A673 (cell line): Measurements from ENCODE around the gene FOXJ3. TPM values are rescaled to one million over a fixed set of nuclear protein-coding genes. Genes with fewer than 3 reads are reported as not detected.
"Not testable (repeated sequence)": the region's sequence is repeated elsewhere in the genome, so short reads cannot be mapped to it uniquely, and the experiment has no call there.

ENCODE experiments used
- BruUV-seq: library from RNA; stranded (reverse); fragments of 400-500 nt; replicated peaks from 2 replicates; lab custom pipeline; 2021; lab: Mats Ljungman, UMichigan
- CTCF ChIA-PET: fragments of 300-600 bp; sonication (Branson Sonifier 250); formaldehyde crosslinking; loops from one replicate; lab custom pipeline; 2022; ENCODE audit warnings: antibody characterized with exemption; lab: Charles Lee
- POLR2A ChIA-PET: fragments of 300-600 bp; sonication (Branson Sonifier 250); formaldehyde crosslinking; loops from one replicate; lab custom pipeline; 2022; ENCODE audit warnings: antibody characterized with exemption; ENCODE audit not compliant: low non-redundant PET; lab: Charles Lee
- DNase-seq: peaks from one replicate; pipeline ENCODE4 v3.0.0-alpha.2; 2015; ENCODE audit warnings: low spot score
- H3K27ac ChIP-seq: fragments of 200-600 bp; sonication (generic); 2 replicates; pipeline ENCODE4 v1.5.1; 2016; ENCODE audit warnings: mixed run types, low read depth, mild to moderate bottlenecking, mixed read lengths, antibody characterized with exemption, low read length; ENCODE audit not compliant: poor library complexity, severe bottlenecking
- H3K27me3 ChIP-seq: fragments of 200-600 bp; sonication (generic); replicated peaks from 2 replicates; pipeline ENCODE4 v1.6.1; 2017; ENCODE audit warnings: mixed run types, low read depth, mild to moderate bottlenecking, mixed read lengths, antibody characterized with exemption, low read length; ENCODE audit not compliant: insufficient read depth, poor library complexity
- H3K36me3 ChIP-seq: fragments of 200-600 bp; sonication (generic); 2 replicates; pipeline ENCODE4 v1.6.1; 2016; ENCODE audit warnings: mixed run types, mild to moderate bottlenecking, mixed read lengths, antibody characterized with exemption, low read length; ENCODE audit not compliant: insufficient read depth, poor library complexity, severe bottlenecking
- H3K4me1 ChIP-seq: fragments of 200-600 bp; sonication (generic); 2 replicates; pipeline ENCODE4 v1.6.1; 2017; ENCODE audit warnings: mixed run types, mild to moderate bottlenecking, mixed read lengths, antibody characterized with exemption, low read length; ENCODE audit not compliant: insufficient read depth, poor library complexity, severe bottlenecking
- H3K4me3 ChIP-seq: fragments of 200-600 bp; sonication (generic); 2 replicates; pipeline ENCODE4 v1.5.1; 2016; ENCODE audit warnings: low read depth, mixed run types, mild to moderate bottlenecking, mixed read lengths, low read length; ENCODE audit not compliant: poor library complexity, severe bottlenecking
- H3K9me3 ChIP-seq: fragments of 200-600 bp; sonication (generic); 2 replicates; pipeline ENCODE4 v1.6.1; 2016; ENCODE audit warnings: mixed run types, low read depth, mild to moderate bottlenecking, mixed read lengths, antibody characterized with exemption, low read length; ENCODE audit not compliant: poor library complexity, severe bottlenecking
- EZH2 ChIP-seq: fragments of 200-600 bp; sonication (generic); IDR thresholded peaks from 2 replicates; pipeline ENCODE4 v1.6.1; 2017; ENCODE audit warnings: borderline replicate concordance, low read depth, mild to moderate bottlenecking, mixed read lengths, antibody characterized with exemption, low read length; ENCODE audit not compliant: poor library complexity, severe bottlenecking
- intact Hi-C: fragments of 100-400 bp; cut with micrococcal nuclease; formaldehyde crosslinking; loops from one replicate; pipeline ENCODE4 v1.10.0; 2022; ENCODE audit not compliant: unreplicated experiment
- total RNA-seq: library from RNA; stranded (reverse); gene quantifications from 2 replicates; pipeline ENCODE4 v1.2.3, GENCODE V29; 2021
- TF ChIP-seq, protein P1 (sequence below): fragments of 300-800, 200-600 bp; sonication (generic); conservative IDR thresholded peaks from 2 replicates; pipeline ENCODE4 v1.5.1; 2017; ENCODE audit warnings: low read depth, mild to moderate bottlenecking, antibody characterized with exemption, low read length, moderate library complexity, mixed read lengths

The FOXJ3 gene
- total RNA-seq, 1 experiment from 2014 or later: 57.9 TPM

GRCh38 chr1:42209526-42210251 lies 125.3 kb downstream of the FOXJ3 start:
- no peak overlapping the region for H3K27ac ChIP-seq
- no peak for TF ChIP-seq EZH2
- TF ChIP-seq, protein P1, sequence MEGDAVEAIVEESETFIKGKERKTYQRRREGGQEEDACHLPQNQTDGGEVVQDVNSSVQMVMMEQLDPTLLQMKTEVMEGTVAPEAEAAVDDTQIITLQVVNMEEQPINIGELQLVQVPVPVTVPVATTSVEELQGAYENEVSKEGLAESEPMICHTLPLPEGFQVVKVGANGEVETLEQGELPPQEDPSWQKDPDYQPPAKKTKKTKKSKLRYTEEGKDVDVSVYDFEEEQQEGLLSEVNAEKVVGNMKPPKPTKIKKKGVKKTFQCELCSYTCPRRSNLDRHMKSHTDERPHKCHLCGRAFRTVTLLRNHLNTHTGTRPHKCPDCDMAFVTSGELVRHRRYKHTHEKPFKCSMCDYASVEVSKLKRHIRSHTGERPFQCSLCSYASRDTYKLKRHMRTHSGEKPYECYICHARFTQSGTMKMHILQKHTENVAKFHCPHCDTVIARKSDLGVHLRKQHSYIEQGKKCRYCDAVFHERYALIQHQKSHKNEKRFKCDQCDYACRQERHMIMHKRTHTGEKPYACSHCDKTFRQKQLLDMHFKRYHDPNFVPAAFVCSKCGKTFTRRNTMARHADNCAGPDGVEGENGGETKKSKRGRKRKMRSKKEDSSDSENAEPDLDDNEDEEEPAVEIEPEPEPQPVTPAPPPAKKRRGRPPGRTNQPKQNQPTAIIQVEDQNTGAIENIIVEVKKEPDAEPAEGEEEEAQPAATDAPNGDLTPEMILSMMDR: no peak
- peaks cover 12% of the 10 kb centered on the region for H3K9me3 ChIP-seq
- H3K27me3 ChIP-seq: no peaks in the 10 kb centered on the region
- ChIA-PET POLR2A (no interaction called here), CTCF (no interaction called here)
- intact Hi-C loops: no loop called here
- no peak overlapping the region for H3K4me3 ChIP-seq
- H3K36me3 ChIP-seq: no peaks in the 10 kb centered on the region
- peaks cover 15% of the 10 kb centered on the region for H3K4me1 ChIP-seq
- no peak for DNase-seq
- no TSS peak for BruUV-seq

DNA sequence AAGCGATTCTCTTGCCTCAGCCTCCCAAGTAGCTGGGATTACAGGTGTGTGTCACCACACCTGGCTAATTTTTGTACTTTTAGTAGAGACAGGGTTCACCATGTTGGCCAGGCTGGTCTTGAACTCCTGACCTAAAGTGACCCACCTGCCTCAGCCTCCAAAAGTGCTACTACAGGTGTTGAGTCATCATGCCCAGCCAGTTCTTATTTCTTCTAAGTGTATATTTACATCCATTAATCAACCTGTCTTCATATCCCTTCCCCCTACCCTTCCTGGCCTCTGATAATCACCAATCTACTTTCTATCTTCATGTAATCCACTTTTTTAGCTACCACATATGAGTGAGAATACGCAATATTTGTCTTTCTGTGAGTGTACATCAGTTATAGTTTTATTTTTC lies 128.1 kb downstream of the FOXJ3 start:
- H3K27ac ChIP-seq, intact Hi-C loops, CTCF ChIA-PET, H3K36me3 ChIP-seq, BruUV-seq, H3K27me3 ChIP-seq, POLR2A ChIA-PET, H3K4me3 ChIP-seq, DNase-seq, H3K9me3 ChIP-seq, H3K4me1 ChIP-seq: not testable (repeated sequence)

- no peak overlapping the region for H3K4me3 ChIP-seq
- peaks cover 7% of the 10 kb centered on the region for H3K36me3 ChIP-seq
- H3K4me1 ChIP-seq: peaks cover 5% of the 10 kb centered on the region
- no peak for DNase-seq
- intact Hi-C loops: no loop called here
- ChIA-PET CTCF (no interaction called here), POLR2A (no interaction called here)
- TF ChIP-seq, protein P1: no peak
- TF ChIP-seq EZH2: no peak
- no peak overlapping the region for H3K27ac ChIP-seq
- BruUV-seq: no TSS peak
- no peaks in the 10 kb centered on the region for H3K27me3 ChIP-seq
- H3K9me3 ChIP-seq: no peaks in the 10 kb centered on the region
Observed at GRCh38 chr1:42206164-42206563, 128.9 kb downstream of the FOXJ3 start.

- H3K4me1 ChIP-seq: no peaks in the 10 kb centered on the region
- ChIA-PET CTCF (no interaction called here), POLR2A (no interaction called here)
- no peaks in the 10 kb centered on the region for H3K27me3 ChIP-seq
- no TSS peak for BruUV-seq
- TF ChIP-seq EZH2: no peak
- TF ChIP-seq, protein P1: no peak
- no peak overlapping the region for H3K4me3 ChIP-seq
- no peak overlapping the region for H3K27ac ChIP-seq
- H3K9me3 ChIP-seq: no peaks in the 10 kb centered on the region
- DNase-seq: no peak
- H3K36me3 ChIP-seq: peaks cover 11% of the 10 kb centered on the region
- intact Hi-C loops: no loop called here
Observed at GRCh38 chr1:42201986-42202385, 133.0 kb downstream of the FOXJ3 start.
